Neural progenitor cell (in vitro differentiated cells): ENCODE data around the gene GDI2. TPM values are rescaled to one million over a fixed set of nuclear protein-coding genes. Genes with fewer than 3 reads are reported as not detected.

ENCODE experiments used
- DNase-seq: peaks from one replicate; pipeline ENCODE4 v3.0.0-alpha.2; 2016; ENCODE audit warnings: low spot score
- H2AFZ ChIP-seq: fragments of 200-600 bp; sonication (generic); replicated peaks from 2 replicates; pipeline ENCODE4 v1.6.1; 2016; ENCODE audit warnings: antibody characterized with exemption
- H3F3A ChIP-seq: fragments of 200-600 bp; sonication (generic); 2 replicates; pipeline ENCODE4 v1.6.1; 2016; ENCODE audit warnings: antibody characterized with exemption, low read depth
- H3K27ac ChIP-seq: fragments of 200-600 bp; sonication (generic); 2 replicates; pipeline ENCODE4 v1.5.1; 2016; ENCODE audit warnings: mild to moderate bottlenecking
- H3K27me3 ChIP-seq: fragments of 200-600 bp; sonication (generic); 2 replicates; pipeline ENCODE4 v1.6.1; 2016; ENCODE audit warnings: mild to moderate bottlenecking, moderate library complexity
- H3K36me3 ChIP-seq: fragments of 200-600 bp; sonication (generic); 2 replicates; pipeline ENCODE4 v1.5.1; 2016
- H3K4me1 ChIP-seq: fragments of 200-600 bp; sonication (generic); 2 replicates; pipeline ENCODE4 v1.6.1; 2016; ENCODE audit warnings: mixed run types
- H3K4me2 ChIP-seq: fragments of 200-600 bp; sonication (generic); 2 replicates; pipeline ENCODE4 v1.6.1; 2016
- H3K4me3 ChIP-seq: fragments of 200-600 bp; sonication (generic); 2 replicates; pipeline ENCODE4 v1.5.1; 2016
- H3K79me2 ChIP-seq: fragments of 200-600 bp; sonication (generic); 2 replicates; pipeline ENCODE4 v1.6.1; 2016; ENCODE audit warnings: low read depth
- H3K9ac ChIP-seq: fragments of 200-600 bp; sonication (generic); 2 replicates; pipeline ENCODE4 v1.6.1; 2016
- H3K9me3 ChIP-seq: fragments of 200-600 bp; sonication (generic); 2 replicates; pipeline ENCODE4 v1.5.1; 2016; ENCODE audit warnings: low read depth
- H4K20me1 ChIP-seq: fragments of 200-600 bp; sonication (generic); 2 replicates; pipeline ENCODE4 v1.6.1; 2016; ENCODE audit warnings: low read depth
- H3K27ac Mint-ChIP-seq: 3 replicates; pipeline ENCODE4 v1.8.0; 2021; ENCODE audit warnings: mixed read lengths
- H3K27me3 Mint-ChIP-seq: 2 replicates; pipeline ENCODE4 v1.8.0; 2022; ENCODE audit warnings: low read depth, mild to moderate bottlenecking, inconsistent platforms, moderate library complexity, mixed read lengths; ENCODE audit not compliant: insufficient read depth
- H3K36me3 Mint-ChIP-seq: 3 replicates; pipeline ENCODE4 v1.8.0; 2021; ENCODE audit warnings: mixed read lengths
- H3K4me1 Mint-ChIP-seq: 3 replicates; pipeline ENCODE4 v1.8.0; 2021; ENCODE audit warnings: mixed read lengths
- H3K4me3 Mint-ChIP-seq: 3 replicates; pipeline ENCODE4 v1.8.0; 2021; ENCODE audit warnings: mild to moderate bottlenecking, moderate library complexity, mixed read lengths
- H3K9me3 Mint-ChIP-seq: 3 replicates; pipeline ENCODE4 v1.8.0; 2020; ENCODE audit warnings: mixed read lengths
- EZH2 ChIP-seq: fragments of 200-600 bp; sonication (generic); IDR thresholded peaks from 2 replicates; pipeline ENCODE4 v1.6.1; 2017; ENCODE audit warnings: antibody characterized with exemption, mild to moderate bottlenecking, moderate library complexity
- EZH2phosphoT487 ChIP-seq: fragments of 200-600 bp; sonication (generic); IDR thresholded peaks from 2 replicates; pipeline ENCODE4 v1.6.1; 2017; ENCODE audit warnings: antibody characterized with exemption
- total RNA-seq: library from RNA; depleted of rRNA; stranded (reverse); fragments of >200 nt; gene quantifications from 2 replicates; pipeline ENCODE4 v1.2.3, GENCODE V29; 2015; ENCODE audit warnings: low replicate concordance
- TF ChIP-seq, protein P1 (sequence below): fragments of 200-600 bp; sonication (generic); IDR thresholded peaks from 2 replicates; pipeline ENCODE4 v1.5.1; 2017; ENCODE audit warnings: antibody characterized with exemption, mild to moderate bottlenecking

Gene GDI2
- total RNA-seq, 1 donor from 2014 or later: 592 TPM

DNA sequence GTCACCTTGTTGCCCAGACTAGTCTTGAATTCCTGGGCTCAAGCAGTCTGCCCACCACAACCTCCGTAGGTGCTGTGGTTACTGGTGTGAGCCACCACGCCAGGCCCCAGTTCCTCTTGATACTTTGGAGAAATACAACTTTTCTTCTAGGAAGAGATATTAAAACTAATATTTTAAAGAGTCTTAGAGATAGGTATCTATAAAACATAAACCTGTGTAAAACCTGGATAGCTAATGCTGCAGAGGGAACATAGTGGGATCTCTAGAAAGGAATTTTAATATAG is 4.8 kb upstream of the GDI2 start:
- Mint-ChIP-seq H3K27ac (no peak overlapping the region), H3K9me3 (no peaks in the 10 kb centered on the region), H3K36me3 (peaks cover 4% of the 10 kb centered on the region), H3K27me3 (peaks cover 2% of the 10 kb centered on the region), H3K4me3 (no peak overlapping the region), H3K4me1 (peaks cover 10% of the 10 kb centered on the region)
- Histone ChIP-seq H3K4me3 (no peak overlapping the region), H3K79me2 (peaks cover 18% of the 10 kb centered on the region), H3K27me3 (no peaks in the 10 kb centered on the region), H4K20me1 (no peaks in the 10 kb centered on the region), H3K9me3 (no peaks in the 10 kb centered on the region), H3K9ac (no peak overlapping the region), H3K27ac (no peak overlapping the region), H3K4me1 (peaks cover 9% of the 10 kb centered on the region), H2AFZ (no peak overlapping the region), H3K4me2 (no peak overlapping the region), H3K36me3 (no peaks in the 10 kb centered on the region), H3F3A (peaks cover 7% of the 10 kb centered on the region)
- DNase-seq: no peak
- TF ChIP-seq EZH2phosphoT487 (no peak), EZH2 (no peak)
- TF ChIP-seq, protein P1, sequence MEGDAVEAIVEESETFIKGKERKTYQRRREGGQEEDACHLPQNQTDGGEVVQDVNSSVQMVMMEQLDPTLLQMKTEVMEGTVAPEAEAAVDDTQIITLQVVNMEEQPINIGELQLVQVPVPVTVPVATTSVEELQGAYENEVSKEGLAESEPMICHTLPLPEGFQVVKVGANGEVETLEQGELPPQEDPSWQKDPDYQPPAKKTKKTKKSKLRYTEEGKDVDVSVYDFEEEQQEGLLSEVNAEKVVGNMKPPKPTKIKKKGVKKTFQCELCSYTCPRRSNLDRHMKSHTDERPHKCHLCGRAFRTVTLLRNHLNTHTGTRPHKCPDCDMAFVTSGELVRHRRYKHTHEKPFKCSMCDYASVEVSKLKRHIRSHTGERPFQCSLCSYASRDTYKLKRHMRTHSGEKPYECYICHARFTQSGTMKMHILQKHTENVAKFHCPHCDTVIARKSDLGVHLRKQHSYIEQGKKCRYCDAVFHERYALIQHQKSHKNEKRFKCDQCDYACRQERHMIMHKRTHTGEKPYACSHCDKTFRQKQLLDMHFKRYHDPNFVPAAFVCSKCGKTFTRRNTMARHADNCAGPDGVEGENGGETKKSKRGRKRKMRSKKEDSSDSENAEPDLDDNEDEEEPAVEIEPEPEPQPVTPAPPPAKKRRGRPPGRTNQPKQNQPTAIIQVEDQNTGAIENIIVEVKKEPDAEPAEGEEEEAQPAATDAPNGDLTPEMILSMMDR: no peak

DNA sequence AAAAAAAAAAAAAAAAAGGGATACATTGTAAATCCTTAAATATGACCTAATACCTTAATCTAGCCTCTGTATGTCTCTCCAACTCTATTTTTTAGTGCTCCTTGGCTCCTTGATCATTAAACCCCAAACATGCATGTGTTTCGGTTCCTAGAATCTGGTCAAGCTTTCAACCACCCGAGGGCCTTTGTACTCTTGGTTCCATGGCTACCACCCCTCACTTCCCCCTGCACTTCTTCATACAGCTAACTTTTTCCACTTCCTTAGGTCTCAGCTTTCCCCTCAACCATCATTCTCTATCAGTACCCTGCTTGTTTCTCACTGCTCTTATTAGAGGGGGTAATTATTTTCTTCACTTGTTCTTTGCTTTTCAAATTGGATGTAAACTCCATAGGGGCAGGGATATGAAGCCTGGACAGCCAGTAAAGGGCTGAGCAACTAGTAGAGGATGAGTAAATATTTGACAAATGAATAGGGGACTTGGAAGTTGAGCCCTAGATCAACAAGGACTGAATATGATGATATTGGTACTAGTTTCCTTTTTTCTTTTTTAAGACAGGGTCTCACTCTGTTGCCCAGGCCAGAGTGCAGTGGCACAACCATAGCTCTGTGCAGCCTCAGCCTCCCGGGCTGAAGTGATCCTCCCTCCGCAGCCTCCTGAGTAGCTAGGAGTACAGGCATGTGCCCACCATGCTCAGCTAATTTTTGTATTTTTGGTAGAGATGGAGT is 4.3 kb upstream of the GDI2 start:
- Histone ChIP-seq H3K36me3 (no peaks in the 10 kb centered on the region), H3K9ac (no peak overlapping the region), H3K27ac (no peak overlapping the region), H3K79me2 (peaks cover 23% of the 10 kb centered on the region), H3K4me1 (peaks cover 9% of the 10 kb centered on the region), H4K20me1 (peaks cover 2% of the 10 kb centered on the region), H3K9me3 (no peaks in the 10 kb centered on the region), H3F3A (peaks cover 12% of the 10 kb centered on the region), H2AFZ (no peak overlapping the region), H3K4me2 (no peak overlapping the region), H3K27me3 (no peaks in the 10 kb centered on the region), H3K4me3 (no peak overlapping the region)
- Mint-ChIP-seq H3K36me3 (peaks cover 4% of the 10 kb centered on the region), H3K9me3 (no peaks in the 10 kb centered on the region), H3K27ac (no peak overlapping the region), H3K4me3 (no peak overlapping the region), H3K27me3 (peaks cover 2% of the 10 kb centered on the region), H3K4me1 (peaks cover 10% of the 10 kb centered on the region)
- DNase-seq: no peak
- no peak for TF ChIP-seq EZH2
- no peak for TF ChIP-seq EZH2phosphoT487
- TF ChIP-seq, protein P1: no peak

DNA sequence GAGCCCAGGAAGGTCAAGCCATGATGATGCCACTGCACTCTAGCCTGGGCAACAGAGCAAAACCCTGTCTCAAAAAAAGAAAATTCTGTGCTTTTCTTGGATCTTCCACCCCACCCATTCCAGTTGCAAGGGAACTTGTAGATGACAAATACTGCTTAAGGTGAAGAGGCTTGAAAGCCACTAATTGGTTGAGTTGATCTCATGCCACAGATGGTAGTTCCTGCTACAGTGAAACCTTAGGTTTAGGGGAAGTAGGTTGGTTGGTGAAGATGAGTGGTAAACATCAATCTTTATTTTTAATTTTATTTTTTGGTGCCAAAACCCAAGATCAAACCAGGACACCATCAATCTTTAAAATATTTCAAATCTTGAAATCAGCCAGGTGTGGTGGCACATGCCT is 2.9 kb upstream of the GDI2 start:
- peaks cover 25% of the 10 kb centered on the region for H3F3A ChIP-seq
- TF ChIP-seq EZH2phosphoT487: no peak
- TF ChIP-seq, protein P1: no peak
- TF ChIP-seq EZH2: no peak
- H3K4me3 Mint-ChIP-seq: no peak overlapping the region

More for the DNA sequence above, 2.9 kb upstream of the GDI2 start:
- H3K9ac ChIP-seq: no peak overlapping the region
- no peak for DNase-seq
- H3K27me3 ChIP-seq: no peaks in the 10 kb centered on the region
- no peak overlapping the region for H2AFZ ChIP-seq
- H3K9me3 ChIP-seq: no peaks in the 10 kb centered on the region
- H3K4me1 Mint-ChIP-seq: peaks cover 15% of the 10 kb centered on the region
- peaks cover 14% of the 10 kb centered on the region for H3K4me1 ChIP-seq
- no peaks in the 10 kb centered on the region for H3K9me3 Mint-ChIP-seq
- peaks cover 2% of the 10 kb centered on the region for H3K27me3 Mint-ChIP-seq
- peaks cover 36% of the 10 kb centered on the region for H3K79me2 ChIP-seq
- H3K27ac Mint-ChIP-seq: no peak overlapping the region
- H3K36me3 ChIP-seq: no peaks in the 10 kb centered on the region
- peaks cover 6% of the 10 kb centered on the region for H3K36me3 Mint-ChIP-seq
- no peak overlapping the region for H3K4me2 ChIP-seq
- no peak overlapping the region for H3K27ac ChIP-seq
- no peak overlapping the region for H3K4me3 ChIP-seq
- H4K20me1 ChIP-seq: peaks cover 13% of the 10 kb centered on the region
